Prostate gland (tissue), 2 donors: ENCODE measurements around the gene WDR86.

Experiments used
- POLR2A ChIP-seq: fragments of 450-650 bp; IDR thresholded peaks from one replicate; pipeline ENCODE4 v1.6.1; 2016; ENCODE audit warnings: antibody characterized with exemption, mild to moderate bottlenecking
- POLR2AphosphoS5 ChIP-seq: sonication (generic); formaldehyde crosslinking; IDR thresholded peaks from one replicate; pipeline ENCODE4 v1.6.1; 2017; ENCODE audit warnings: antibody characterized with exemption
- TF ChIP-seq, protein P1 (sequence below), 4 experiments: fragments of 200-600 bp in 2 of 4; fragments of 450-650 bp in 2 of 4; sonication (generic) in 2 of 4; IDR thresholded peaks; 1 replicate in 3 of 4; 2 replicates in 1 of 4; pipeline ENCODE4 v1.5.1; 2016 to 2019; ENCODE audit warnings: antibody characterized with exemption in 4 of 4, mild to moderate bottlenecking in 2 of 4, moderate library complexity in 2 of 4

DNA sequence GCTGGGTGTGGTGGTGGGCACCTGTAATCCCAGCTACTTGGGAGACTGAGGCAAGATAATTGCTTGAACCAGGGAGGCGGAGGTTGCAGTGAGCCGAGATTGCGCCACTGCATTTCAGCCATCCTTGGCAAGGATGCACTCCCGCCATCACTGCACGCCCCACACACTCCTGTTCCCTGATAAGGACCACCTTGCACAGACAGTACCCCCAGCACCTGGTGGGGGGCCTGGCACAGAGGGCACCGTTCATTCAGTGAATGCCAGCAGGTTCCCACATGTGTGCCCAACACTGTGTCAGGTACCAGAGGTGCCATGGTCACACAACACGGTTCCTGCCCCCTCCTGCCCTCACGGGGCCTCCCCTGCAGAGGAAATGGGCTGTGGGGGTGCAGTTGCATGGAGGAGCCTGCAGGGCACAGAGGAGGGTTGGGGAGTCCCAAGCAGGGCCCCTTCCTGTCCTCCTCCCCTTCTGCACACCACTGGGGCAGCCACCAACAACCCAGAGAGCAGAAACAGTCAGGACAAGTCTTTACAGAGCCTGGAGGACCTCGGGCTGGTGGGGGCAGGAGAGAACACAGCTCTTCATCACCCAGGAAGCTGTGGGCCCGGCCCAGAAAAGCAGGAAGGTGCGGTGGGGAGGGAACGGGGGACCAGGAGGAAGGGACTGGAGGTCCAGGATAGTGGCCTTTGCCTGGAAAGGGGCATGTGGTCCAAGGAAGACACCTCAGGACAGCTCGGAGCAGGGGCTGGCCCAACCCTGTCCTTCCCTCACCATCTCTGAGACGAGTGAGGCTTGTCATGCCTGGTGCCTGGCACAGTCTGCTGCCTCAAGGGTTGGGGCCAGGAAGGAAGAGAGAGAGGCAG, 23.1 kb upstream of the WDR86 start:
- TF ChIP-seq, protein P1, sequence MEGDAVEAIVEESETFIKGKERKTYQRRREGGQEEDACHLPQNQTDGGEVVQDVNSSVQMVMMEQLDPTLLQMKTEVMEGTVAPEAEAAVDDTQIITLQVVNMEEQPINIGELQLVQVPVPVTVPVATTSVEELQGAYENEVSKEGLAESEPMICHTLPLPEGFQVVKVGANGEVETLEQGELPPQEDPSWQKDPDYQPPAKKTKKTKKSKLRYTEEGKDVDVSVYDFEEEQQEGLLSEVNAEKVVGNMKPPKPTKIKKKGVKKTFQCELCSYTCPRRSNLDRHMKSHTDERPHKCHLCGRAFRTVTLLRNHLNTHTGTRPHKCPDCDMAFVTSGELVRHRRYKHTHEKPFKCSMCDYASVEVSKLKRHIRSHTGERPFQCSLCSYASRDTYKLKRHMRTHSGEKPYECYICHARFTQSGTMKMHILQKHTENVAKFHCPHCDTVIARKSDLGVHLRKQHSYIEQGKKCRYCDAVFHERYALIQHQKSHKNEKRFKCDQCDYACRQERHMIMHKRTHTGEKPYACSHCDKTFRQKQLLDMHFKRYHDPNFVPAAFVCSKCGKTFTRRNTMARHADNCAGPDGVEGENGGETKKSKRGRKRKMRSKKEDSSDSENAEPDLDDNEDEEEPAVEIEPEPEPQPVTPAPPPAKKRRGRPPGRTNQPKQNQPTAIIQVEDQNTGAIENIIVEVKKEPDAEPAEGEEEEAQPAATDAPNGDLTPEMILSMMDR (IDR thresholded peaks at IDR 0.05), result peak in 1 of 4 experiments; percentile 10
- no peak for TF ChIP-seq POLR2A
- TF ChIP-seq POLR2AphosphoS5, result no peak
